HG03521 (cell line): Measurements from ENCODE around the gene PPP3CA.

Experiments used
- ATAC-seq: cut with Tn5 transposase; IDR thresholded peaks from one replicate; pipeline ENCODE4 v1.9.1; 2021; ENCODE audit warnings: mild to moderate bottlenecking, moderate library complexity; ENCODE audit not compliant: unreplicated experiment

PPP3CA gene

DNA sequence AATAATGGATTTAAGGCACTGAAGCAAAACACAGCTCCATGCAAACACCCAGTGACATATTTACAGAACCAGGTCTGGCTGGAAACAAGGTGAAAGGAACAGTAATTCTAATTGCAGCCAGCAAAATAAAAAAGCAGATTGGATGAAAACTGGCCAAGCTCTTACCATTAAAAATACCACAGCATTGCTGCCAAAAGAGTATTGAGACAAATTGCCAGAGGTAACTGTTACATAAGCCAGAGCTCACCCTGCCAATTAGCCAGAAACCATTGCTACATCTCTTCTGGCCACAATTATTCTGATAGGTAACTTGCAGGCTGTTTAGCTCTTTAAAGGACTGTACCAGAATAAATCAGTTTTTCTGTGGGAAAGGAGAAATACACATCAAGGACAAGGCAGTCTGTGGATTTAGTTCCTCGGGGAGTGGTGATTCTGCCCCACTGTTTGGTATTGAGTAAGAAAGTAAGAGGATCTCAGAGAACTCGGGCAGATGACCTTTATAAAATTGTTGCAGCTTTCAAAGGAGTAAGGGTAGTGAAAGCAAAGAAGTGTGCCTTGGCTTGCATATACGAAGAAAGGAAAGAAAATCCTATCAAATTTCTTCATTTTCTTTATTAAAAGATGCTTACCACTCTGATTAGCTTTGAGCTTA lies 369.5 kb downstream of the PPP3CA start:
- no peak for ATAC-seq

DNA sequence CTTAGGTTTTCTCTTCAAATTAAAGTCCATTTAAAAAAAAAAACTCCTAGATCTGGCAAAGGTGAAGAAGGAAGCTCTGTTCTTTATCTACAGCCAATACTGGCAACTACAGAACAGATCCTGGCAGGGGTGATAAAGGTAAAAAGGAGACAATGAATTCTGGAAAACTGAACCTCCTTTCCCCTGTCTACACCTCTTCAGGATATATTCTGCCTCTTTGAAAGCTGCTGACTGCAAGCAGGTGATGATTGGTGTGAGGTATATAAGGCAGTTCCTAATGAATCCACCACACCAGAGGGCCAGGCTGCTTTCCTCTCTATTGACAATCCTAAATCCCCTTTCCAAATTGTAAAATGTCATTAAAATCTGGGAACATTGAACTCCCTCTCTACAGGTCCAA lies 370.1 kb downstream of the PPP3CA start:
- no peak for ATAC-seq
